MCF 10A (cell line): ENCODE results near the gene JSRP1. TPM values are rescaled to one million over a fixed set of nuclear protein-coding genes. Genes with fewer than 3 reads are reported as not detected.
A peak's percentile ranks its signal among the peaks of the same experiment; 100 is the strongest.

Experiments used
- BruUV-seq: library from RNA; stranded (reverse); fragments of 400-500 nt; replicated peaks from 2 replicates; lab custom pipeline; 2021; lab: Mats Ljungman, UMichigan
- CTCF ChIA-PET: fragments of 300-600 bp; sonication (Branson Sonifier 250); formaldehyde crosslinking; extraction: SDS; loops from one replicate; lab custom pipeline; 2021; ENCODE audit warnings: antibody characterized with exemption, inconsistent platforms; lab: Yijun Ruan, JAX
- POLR2A ChIA-PET: fragments of 300-600, 350-650 bp; sonication (Branson Sonifier 250); formaldehyde crosslinking; extraction: SDS; loops from one replicate; lab custom pipeline; 2020; ENCODE audit warnings: antibody characterized with exemption, inconsistent platforms; lab: Yijun Ruan, JAX
- DNase-seq: peaks from one replicate; pipeline ENCODE4 v3.0.0-alpha.2; 2018; ENCODE audit not compliant: unreplicated experiment
- H3K27ac Mint-ChIP-seq: one replicate; pipeline ENCODE4 v1.8.0; 2022; ENCODE audit warnings: mild to moderate bottlenecking, low read depth, mixed read lengths; ENCODE audit not compliant: unreplicated experiment
- H3K27me3 Mint-ChIP-seq: one replicate; pipeline ENCODE4 v1.8.0; 2022; ENCODE audit warnings: mixed read lengths; ENCODE audit not compliant: insufficient read depth, unreplicated experiment
- H3K36me3 Mint-ChIP-seq: one replicate; pipeline ENCODE4 v1.8.0; 2022; ENCODE audit warnings: mild to moderate bottlenecking, moderate library complexity, mixed read lengths; ENCODE audit not compliant: insufficient read depth, unreplicated experiment
- H3K4me1 Mint-ChIP-seq: one replicate; pipeline ENCODE4 v1.8.0; 2022; ENCODE audit warnings: mixed read lengths; ENCODE audit not compliant: insufficient read depth, unreplicated experiment
- H3K4me3 Mint-ChIP-seq: one replicate; pipeline ENCODE4 v1.8.0; 2022; ENCODE audit warnings: mild to moderate bottlenecking, moderate library complexity, mixed read lengths; ENCODE audit not compliant: unreplicated experiment
- H3K9me3 Mint-ChIP-seq: one replicate; pipeline ENCODE4 v1.8.0; 2022; ENCODE audit warnings: mixed read lengths; ENCODE audit not compliant: unreplicated experiment
- CTCF ChIP-seq: fragments of 200-600 bp; IDR thresholded peaks from one replicate; pipeline ENCODE4 v1.8.0; 2022; ENCODE audit warnings: antibody characterized with exemption, mild to moderate bottlenecking; ENCODE audit not compliant: unreplicated experiment
- intact Hi-C: fragments of 100-400 bp; cut with micrococcal nuclease; formaldehyde crosslinking; loops from 2 replicates; pipeline ENCODE4 v1.14.1; 2022
- total RNA-seq: library from RNA; stranded (reverse); gene quantifications from 2 replicates; pipeline ENCODE4 v1.2.3, GENCODE V29; 2022

Gene JSRP1
- total RNA-seq, 1 experiment from 2014 or later = 0.37 TPM

- peak overlapping the region; percentile 37 for H3K27ac Mint-ChIP-seq
- ChIA-PET CTCF (interaction anchor here (0.5 to 1.2 kb wide), 2 partner anchors 36 to 58 kb away, joined by 3 read pairs; no protein-coding TSS in a partner anchor), POLR2A (interaction anchor here (0.6 kb wide), 1 partner anchor 64 kb away, joined by 3 read pairs; no protein-coding TSS in a partner anchor)
- peaks cover 61% of the 10 kb centered on the region for H3K36me3 Mint-ChIP-seq
- DNase-seq = no peak
- no peak for TF ChIP-seq CTCF
- intact Hi-C loops = no loop called here
- BruUV-seq = no TSS peak
- peaks cover 6% of the 10 kb centered on the region for H3K4me1 Mint-ChIP-seq
- no peaks in the 10 kb centered on the region for H3K9me3 Mint-ChIP-seq
- H3K27me3 Mint-ChIP-seq = no peaks in the 10 kb centered on the region
- H3K4me3 Mint-ChIP-seq = no peak overlapping the region
These were observed 42.4 kb downstream of the JSRP1 start for GRCh38 chr19:2213799-2214198.

GRCh38 chr19:2212861-2213711 lies 43.1 kb downstream of the JSRP1 start:
- Mint-ChIP-seq H3K9me3 (no peaks in the 10 kb centered on the region), H3K27me3 (no peaks in the 10 kb centered on the region), H3K4me1 (peaks cover 6% of the 10 kb centered on the region), H3K36me3 (peaks cover 55% of the 10 kb centered on the region), H3K4me3 (no peak overlapping the region), H3K27ac (peak overlapping the region; percentile 37)
- CTCF ChIA-PET = interaction anchor here (0.6 to 1.2 kb wide), 4 partner anchors 21 to 179 kb away, joined by 3 read pairs; no protein-coding TSS in a partner anchor
- BruUV-seq = no TSS peak
- DNase-seq = no peak
- POLR2A ChIA-PET = interaction anchor here (0.6 kb wide), 1 partner anchor 65 kb away, joined by 3 read pairs; no protein-coding TSS in a partner anchor
- TF ChIP-seq CTCF = no peak
- intact Hi-C loops = no loop called here

- no peak overlapping the region for H3K27ac Mint-ChIP-seq
- no peaks in the 10 kb centered on the region for H3K9me3 Mint-ChIP-seq
- H3K4me3 Mint-ChIP-seq = no peak overlapping the region
- no peaks in the 10 kb centered on the region for H3K27me3 Mint-ChIP-seq
- TF ChIP-seq CTCF = no peak
- intact Hi-C loops = no loop called here
- peaks cover 6% of the 10 kb centered on the region for H3K4me1 Mint-ChIP-seq
- POLR2A ChIA-PET = interaction anchor here (0.6 kb wide), 1 partner anchor 218 kb away, joined by 3 read pairs; no protein-coding TSS in a partner anchor
- no TSS peak for BruUV-seq
- CTCF ChIA-PET = interaction anchor here (0.6 kb wide), 1 partner anchor 841 kb away, joined by 3 read pairs; no protein-coding TSS in a partner anchor
- H3K36me3 Mint-ChIP-seq = peaks cover 58% of the 10 kb centered on the region
- no peak for DNase-seq
These were observed 45.1 kb downstream of the JSRP1 start for GRCh38 chr19:2210987-2211740.

- Mint-ChIP-seq H3K4me3 (no peak overlapping the region), H3K27me3 (no peaks in the 10 kb centered on the region), H3K9me3 (no peaks in the 10 kb centered on the region), H3K4me1 (peaks cover 6% of the 10 kb centered on the region), H3K27ac (no peak overlapping the region), H3K36me3 (peaks cover 57% of the 10 kb centered on the region)
- no TSS peak for BruUV-seq
- ChIA-PET POLR2A (no interaction called here), CTCF (no interaction called here)
- TF ChIP-seq CTCF = no peak
- DNase-seq = no peak
- intact Hi-C loops = no loop called here
These were observed 46.0 kb downstream of the JSRP1 start for GRCh38 chr19:2210206-2210605.
